Fibroblast of lung (primary cell): Measurements from ENCODE around the gene CCDC158. TPM values are rescaled to one million over a fixed set of nuclear protein-coding genes. Genes with fewer than 3 reads are reported as not detected.

ENCODE experiments used
- DNase-seq, 2 donors: peaks; one replicate each; pipeline versions ENCODE4 v3.0.0 to v3.0.0-alpha.2; 2010; ENCODE audit warnings: low read depth in 2 of 2
- H2AFZ ChIP-seq: 2 replicates; pipeline ENCODE4 v1.5.1; 2012; ENCODE audit warnings: low read length, control low read depth, inconsistent platforms
- H3K27ac ChIP-seq: 2 replicates; pipeline ENCODE4 v1.5.1; 2011; ENCODE audit warnings: low read length, control low read depth; ENCODE audit not compliant: insufficient read depth
- H3K27me3 ChIP-seq: 2 replicates; pipeline ENCODE4 v1.5.1; 2011; ENCODE audit warnings: mild to moderate bottlenecking, low read length; ENCODE audit not compliant: control insufficient read depth, insufficient read depth
- H3K36me3 ChIP-seq: 2 replicates; pipeline ENCODE4 v1.5.1; 2011; ENCODE audit warnings: low read length; ENCODE audit not compliant: control insufficient read depth, insufficient read depth
- H3K4me1 ChIP-seq: 2 replicates; pipeline ENCODE4 v1.5.1; 2011; ENCODE audit warnings: low read length; ENCODE audit not compliant: control insufficient read depth, insufficient read depth; ENCODE audit errors: extremely low read depth
- H3K4me2 ChIP-seq: 2 replicates; pipeline ENCODE4 v1.5.1; 2011; ENCODE audit warnings: low read length, control low read depth; ENCODE audit not compliant: insufficient read depth; ENCODE audit errors: extremely low read depth
- H3K4me3 ChIP-seq, 4 experiments: fragments of 200-600 bp in 1 of 4; sonication (generic) in 1 of 4; replicated peaks in 1 of 4; 2 replicates each; pipeline ENCODE4 v1.5.1; 2011 to 2016; ENCODE audit warnings: low read length in 4 of 4, low read depth in 3 of 4, mild to moderate bottlenecking in 3 of 4, control low read depth in 2 of 4, inconsistent platforms in 1 of 4, mixed read lengths in 1 of 4; ENCODE audit not compliant: insufficient read depth in 1 of 4; ENCODE audit errors: control extremely low read depth in 1 of 4
- H3K79me2 ChIP-seq: 2 replicates; pipeline ENCODE4 v1.5.1; 2012; ENCODE audit warnings: mild to moderate bottlenecking, low read length, inconsistent platforms; ENCODE audit not compliant: control insufficient read depth, insufficient read depth
- H3K9ac ChIP-seq: 2 replicates; pipeline ENCODE4 v1.5.1; 2011; ENCODE audit warnings: mild to moderate bottlenecking, low read length, control low read depth; ENCODE audit not compliant: insufficient read depth
- H3K9me3 ChIP-seq: 2 replicates; pipeline ENCODE4 v1.5.1; 2012; ENCODE audit warnings: low read depth, low read length; ENCODE audit not compliant: control insufficient read depth, insufficient read depth
- H4K20me1 ChIP-seq: 2 replicates; pipeline ENCODE4 v1.5.1; 2011; ENCODE audit warnings: low read length; ENCODE audit not compliant: control insufficient read depth, insufficient read depth; ENCODE audit errors: extremely low read depth
- CTCF ChIP-seq, 2 donors: IDR thresholded peaks in 1 of 2; conservative IDR thresholded peaks in 1 of 2; 1 replicate in 1 of 2; 2 replicates in 1 of 2; pipeline ENCODE4 v1.5.1; 2011 to 2012; ENCODE audit warnings: low read length in 2 of 2, control low read depth in 1 of 2, inconsistent platforms in 1 of 2, low read depth in 1 of 2, mild to moderate bottlenecking in 1 of 2
- EZH2 ChIP-seq: IDR thresholded peaks from 2 replicates; pipeline ENCODE4 v1.5.1; 2012; ENCODE audit warnings: low read length, control low read depth, mild to moderate bottlenecking; ENCODE audit errors: missing control alignments
- polyA plus RNA-seq, 2 donors: library from polyadenylated mRNA; depleted of rRNA in 1 of 2; stranded (reverse) in 1 of 2; unstranded in 1 of 2; fragments of >200 nt; gene quantifications; 2 replicates each; pipeline ENCODE4 v1.2.1, GENCODE V29; 2011 to 2012; ENCODE audit warnings: missing spikeins in 1 of 2
- total RNA-seq: library from RNA; depleted of rRNA; stranded (reverse); fragments of >200 nt; gene quantifications from 2 replicates; pipeline ENCODE4 v1.2.1, GENCODE V29; 2014

CCDC158 gene
- total and polyA plus RNA-seq, 2 donors (not counting 1 experiment from before 2014, with no cell fraction given): 0.15 to 1.5 TPM

GRCh38 chr4:76420188-76420761, 666 bp downstream of the CCDC158 start:
- DNase-seq: peak in 1 of 2 donors; percentile 1
- no peaks in the 10 kb centered on the region for H4K20me1 ChIP-seq
- H2AFZ ChIP-seq: no peak overlapping the region
- H3K9ac ChIP-seq: no peak overlapping the region
- H3K9me3 ChIP-seq: no peaks in the 10 kb centered on the region
- no peak overlapping the region for H3K27ac ChIP-seq
- TF ChIP-seq CTCF (conservative IDR thresholded peaks at IDR 0.05 in 1 of 2, IDR thresholded peaks at IDR 0.05 in 1 of 2; ENCODE audit: low read depth in 1 of 2, low read length in 2 of 2): no peak
- TF ChIP-seq EZH2: no peak
- peaks cover 4% of the 10 kb centered on the region for H3K27me3 ChIP-seq
- peak overlapping the region in 2 of 4 experiments; percentile 35 to 56 for H3K4me3 ChIP-seq
- no peaks in the 10 kb centered on the region for H3K36me3 ChIP-seq
- H3K4me2 ChIP-seq: peak overlapping the region; percentile 66
- no peaks in the 10 kb centered on the region for H3K4me1 ChIP-seq
- H3K79me2 ChIP-seq: no peaks in the 10 kb centered on the region

GRCh38 chr4:76410636-76411035, 10.3 kb downstream of the CCDC158 start:
- no peak overlapping the region for H3K4me3 ChIP-seq
- H3K27me3 ChIP-seq: no peaks in the 10 kb centered on the region
- no peaks in the 10 kb centered on the region for H3K36me3 ChIP-seq
- no peak for TF ChIP-seq EZH2
- TF ChIP-seq CTCF (conservative IDR thresholded peaks at IDR 0.05 in 1 of 2, IDR thresholded peaks at IDR 0.05 in 1 of 2; ENCODE audit: low read depth in 1 of 2, low read length in 2 of 2): no peak
- no peak overlapping the region for H3K9ac ChIP-seq
- H3K4me2 ChIP-seq: no peak overlapping the region
- no peaks in the 10 kb centered on the region for H3K4me1 ChIP-seq
- no peak for DNase-seq
- H3K79me2 ChIP-seq: no peaks in the 10 kb centered on the region
- H4K20me1 ChIP-seq: no peaks in the 10 kb centered on the region
- H2AFZ ChIP-seq: no peak overlapping the region
- no peak overlapping the region for H3K27ac ChIP-seq
- H3K9me3 ChIP-seq: no peaks in the 10 kb centered on the region

- TF ChIP-seq CTCF (conservative IDR thresholded peaks at IDR 0.05 in 1 of 2, IDR thresholded peaks at IDR 0.05 in 1 of 2; ENCODE audit: low read depth in 1 of 2, low read length in 2 of 2) (no peak), EZH2 (no peak)
- Histone ChIP-seq H3K79me2 (no peaks in the 10 kb centered on the region), H3K9me3 (no peaks in the 10 kb centered on the region), H3K9ac (no peak overlapping the region), H3K4me1 (no peaks in the 10 kb centered on the region), H2AFZ (no peak overlapping the region), H3K4me2 (no peak overlapping the region), H4K20me1 (no peaks in the 10 kb centered on the region), H3K36me3 (no peaks in the 10 kb centered on the region), H3K27me3 (peaks cover 2% of the 10 kb centered on the region), H3K27ac (no peak overlapping the region), H3K4me3 (no peak overlapping the region)
- peak in 1 of 2 donors; percentile 42 for DNase-seq
These were observed 13.4 kb downstream of the CCDC158 start for GRCh38 chr4:76407440-76408119.
